ENCODE measurements around the gene SAFB2. TPM values are rescaled to one million over a fixed set of nuclear protein-coding genes. Genes with fewer than 3 reads are reported as not detected.

The SAFB2 gene
- polyA plus RNA-seq, 1 experiment: 13.3 TPM

- CTCF ChIA-PET: interaction anchor here (1.4 to 1.7 kb wide), 2 partner anchors 10 to 13 kb away, joined by 4 to 7 read pairs; no protein-coding TSS in a partner anchor
Measured at GRCh38 chr19:5594521-5594950, 28.0 kb downstream of the SAFB2 start.

GRCh38 chr19:5593343-5594255, 29.0 kb downstream of the SAFB2 start:
- peaks cover 63% of the 10 kb centered on the region for H3K36me3 ChIP-seq (ENCODE audit: control insufficient read depth, insufficient read depth, low read length)
- H3K4me3 ChIP-seq (ENCODE audit: low read depth, low read length): no peak overlapping the region
- ChIA-PET POLR2A (no interaction called here), CTCF (interaction anchor here (1.0 to 1.7 kb wide), 4 partner anchors 9 to 30 kb away, joined by 3 to 7 read pairs (median 4); no protein-coding TSS in a partner anchor)
- TF ChIP-seq CTCF (IDR thresholded peaks at IDR 0.05; ENCODE audit: insufficient read depth, low read depth, low read length): no peak
- no peak for DNase-seq (ENCODE audit: low read depth)
- no peaks in the 10 kb centered on the region for H3K27me3 ChIP-seq (ENCODE audit: control insufficient read depth, insufficient read depth, low read length)

More at GRCh38 chr19:5594521-5594950, 28.0 kb downstream of the SAFB2 start:
- no peaks in the 10 kb centered on the region for H3K27me3 ChIP-seq (ENCODE audit: control insufficient read depth, insufficient read depth, low read length)
- H3K4me3 ChIP-seq (ENCODE audit: low read depth, low read length): no peak overlapping the region
- H3K36me3 ChIP-seq (ENCODE audit: control insufficient read depth, insufficient read depth, low read length): peaks cover 60% of the 10 kb centered on the region
- no peak for DNase-seq (ENCODE audit: low read depth)
- TF ChIP-seq CTCF (IDR thresholded peaks at IDR 0.05; ENCODE audit: insufficient read depth, low read depth, low read length): no peak
- POLR2A ChIA-PET: no interaction called here

GRCh38 chr19:5592531-5593342, 29.8 kb downstream of the SAFB2 start:
- Histone ChIP-seq H3K27me3 (ENCODE audit: control insufficient read depth, insufficient read depth, low read length) (no peaks in the 10 kb centered on the region), H3K36me3 (ENCODE audit: control insufficient read depth, insufficient read depth, low read length) (peaks cover 65% of the 10 kb centered on the region), H3K4me3 (ENCODE audit: low read depth, low read length) (no peak overlapping the region)
- ChIA-PET CTCF (interaction anchor here (1.0 to 1.7 kb wide), 4 partner anchors 9 to 29 kb away, joined by 3 to 7 read pairs (median 4); no protein-coding TSS in a partner anchor), POLR2A (no interaction called here)
- no peak for TF ChIP-seq CTCF (IDR thresholded peaks at IDR 0.05; ENCODE audit: insufficient read depth, low read depth, low read length)
- no peak for DNase-seq (ENCODE audit: low read depth)

DNA sequence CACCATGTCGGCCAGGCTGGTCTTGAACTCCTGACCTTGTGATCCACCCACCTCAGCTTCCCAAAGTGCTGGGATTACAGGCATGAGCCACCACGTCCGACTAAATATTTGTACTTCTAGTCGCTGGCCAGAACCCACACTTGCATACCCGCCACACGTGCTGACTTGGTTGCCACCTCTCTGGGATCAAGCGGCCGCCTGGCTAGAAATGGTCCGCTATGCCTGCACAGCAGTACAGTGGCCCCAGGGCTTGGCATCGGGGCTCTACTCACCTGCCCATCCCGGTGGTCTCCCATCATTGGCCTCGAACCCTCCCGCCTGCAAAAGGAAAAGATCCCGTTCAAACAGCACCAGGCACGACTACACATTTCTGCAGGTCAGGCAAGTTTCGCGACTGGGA, 31.1 kb downstream of the SAFB2 start:
- H3K27me3 ChIP-seq (ENCODE audit: control insufficient read depth, insufficient read depth, low read length): no peaks in the 10 kb centered on the region
- CTCF ChIA-PET: no interaction called here
- DNase-seq (ENCODE audit: low read depth): no peak
- H3K36me3 ChIP-seq (ENCODE audit: control insufficient read depth, insufficient read depth, low read length): peaks cover 61% of the 10 kb centered on the region
- H3K4me3 ChIP-seq (ENCODE audit: low read depth, low read length): no peak overlapping the region
- TF ChIP-seq CTCF (IDR thresholded peaks at IDR 0.05; ENCODE audit: insufficient read depth, low read depth, low read length): no peak
- POLR2A ChIA-PET: no interaction called here

DNA sequence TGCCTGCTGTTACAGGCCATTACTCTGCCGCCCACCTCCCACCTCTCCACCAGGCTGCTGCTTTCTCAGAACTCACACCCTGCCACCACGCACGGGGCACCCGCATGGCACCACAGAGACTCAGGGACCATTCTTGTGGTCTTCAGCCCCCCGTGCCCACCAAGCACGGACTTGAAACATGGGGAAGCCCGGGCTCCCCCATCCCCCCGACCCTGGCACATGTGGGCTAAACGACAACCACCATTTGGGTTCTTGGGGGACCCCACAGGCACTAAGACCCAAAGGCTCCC, 31.8 kb downstream of the SAFB2 start:
- H3K27me3 ChIP-seq (ENCODE audit: control insufficient read depth, insufficient read depth, low read length): no peaks in the 10 kb centered on the region
- POLR2A ChIA-PET: no interaction called here
- no peak for TF ChIP-seq CTCF (IDR thresholded peaks at IDR 0.05; ENCODE audit: insufficient read depth, low read depth, low read length)
- peaks cover 55% of the 10 kb centered on the region for H3K36me3 ChIP-seq (ENCODE audit: control insufficient read depth, insufficient read depth, low read length)
- DNase-seq (ENCODE audit: low read depth): no peak
- no peak overlapping the region for H3K4me3 ChIP-seq (ENCODE audit: low read depth, low read length)
- CTCF ChIA-PET: no interaction called here
